Urinary bladder (tissue), 4 donors: ENCODE data around the gene ACTL7A. TPM values are rescaled to one million over a fixed set of nuclear protein-coding genes. Genes with fewer than 3 reads are reported as not detected.
"Not testable (repeated sequence)": the region's sequence is repeated elsewhere in the genome, so short reads cannot be mapped to it uniquely, and the experiment has no call there.

Experiments
- DNase-seq: peaks from one replicate; pipeline ENCODE4 v3.0.0-alpha.2; 2015; ENCODE audit errors: extremely low spot score
- H3K27ac ChIP-seq: one replicate; pipeline ENCODE4 v1.5.1; 2013; ENCODE audit warnings: low read depth, mild to moderate bottlenecking, moderate library complexity
- H3K36me3 ChIP-seq: one replicate; pipeline ENCODE4 v1.6.1; 2013; ENCODE audit warnings: mild to moderate bottlenecking, moderate library complexity; ENCODE audit not compliant: insufficient read depth
- H3K4me1 ChIP-seq: one replicate; pipeline ENCODE4 v1.6.1; 2013; ENCODE audit warnings: mild to moderate bottlenecking, moderate library complexity; ENCODE audit not compliant: insufficient read depth
- H3K4me3 ChIP-seq: one replicate; pipeline ENCODE4 v1.5.1; 2013; ENCODE audit warnings: low read depth, low read length
- WGBS: extraction: QIAGEN DNeasy Blood & Tissue Kit; methylation state at CpG from one replicate; pipeline ENCODE4 v1.1.7; 2013; 5-methylcytosine and 5-hydroxymethylcytosine counted together
- polyA plus RNA-seq: library from polyadenylated mRNA; stranded (reverse); fragments of 200-250 nt; gene quantifications from one replicate; pipeline ENCODE4 v1.2.3, GENCODE V29; 2013
- total RNA-seq: library from RNA; depleted of rRNA; stranded (reverse); fragments of >200 nt; gene quantifications from one replicate; pipeline ENCODE4 v1.2.3, GENCODE V29; 2014
- donor health status: healthy with polysubstance abuse.
- donor health status: healthy.

Gene ACTL7A
- total and polyA plus RNA-seq, 2 donors, result not detected

GRCh38 chr9:108874058-108874788 lies 12.2 kb downstream of the ACTL7A start:
- H3K36me3 ChIP-seq, result peaks cover 10% of the 10 kb centered on the region
- no peaks in the 10 kb centered on the region for H3K4me1 ChIP-seq
- no peak overlapping the region for H3K4me3 ChIP-seq
- H3K27ac ChIP-seq, result no peak overlapping the region
- DNase-seq, result no peak
- 98% methylated on average over 4 of the region's 4 CpGs for WGBS

DNA sequence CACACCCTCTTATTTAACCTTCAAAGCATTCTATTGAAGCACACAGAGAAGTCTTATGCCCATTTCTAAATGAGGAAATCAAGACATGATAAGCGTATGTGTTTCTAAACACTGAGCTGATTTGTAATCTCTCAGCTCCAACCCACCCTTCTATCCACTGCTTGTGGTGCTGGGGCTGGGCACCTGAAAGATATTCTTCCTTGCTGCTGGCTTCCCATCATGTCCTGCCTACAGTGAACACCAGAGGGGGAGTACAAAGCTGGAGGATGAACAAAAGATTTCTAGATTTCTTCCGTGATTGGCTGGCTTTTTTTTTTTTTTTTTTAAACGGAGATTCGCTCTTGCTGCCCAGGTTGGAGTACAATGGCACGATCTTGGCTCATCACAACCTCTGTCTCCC lies 14.4 kb downstream of the ACTL7A start:
- peaks cover 10% of the 10 kb centered on the region for H3K36me3 ChIP-seq
- no peaks in the 10 kb centered on the region for H3K4me1 ChIP-seq
- H3K4me3 ChIP-seq, result no peak overlapping the region
- whole genome bisulfite sequencing, result 92% methylated on average over 5 of the region's 5 CpGs
- DNase-seq, result no peak
- no peak overlapping the region for H3K27ac ChIP-seq

DNA sequence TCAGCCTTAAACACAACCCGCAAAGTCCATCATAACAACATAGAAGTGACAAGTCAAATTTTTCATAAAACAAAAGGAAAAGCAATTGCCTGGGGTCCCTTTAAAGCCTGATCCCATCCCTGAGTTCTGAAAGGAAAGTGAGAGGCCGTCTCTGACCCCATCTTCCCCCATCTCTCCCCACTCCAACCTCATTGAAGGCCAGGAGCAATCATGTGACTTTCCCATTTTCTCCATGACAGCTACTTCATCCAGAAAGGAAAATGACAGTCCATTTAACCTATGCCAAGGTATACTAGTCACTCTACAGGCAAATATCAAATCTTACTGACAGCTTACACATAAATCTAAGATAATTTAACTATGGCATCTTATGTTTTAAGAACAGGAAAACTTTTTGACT lies 15.5 kb downstream of the ACTL7A start:
- no peak overlapping the region for H3K27ac ChIP-seq
- no peak overlapping the region for H3K4me3 ChIP-seq
- no peaks in the 10 kb centered on the region for H3K4me1 ChIP-seq
- DNase-seq, result no peak
- peaks cover 10% of the 10 kb centered on the region for H3K36me3 ChIP-seq
- WGBS, result 92% methylated on average over 2 of the region's 2 CpGs

DNA sequence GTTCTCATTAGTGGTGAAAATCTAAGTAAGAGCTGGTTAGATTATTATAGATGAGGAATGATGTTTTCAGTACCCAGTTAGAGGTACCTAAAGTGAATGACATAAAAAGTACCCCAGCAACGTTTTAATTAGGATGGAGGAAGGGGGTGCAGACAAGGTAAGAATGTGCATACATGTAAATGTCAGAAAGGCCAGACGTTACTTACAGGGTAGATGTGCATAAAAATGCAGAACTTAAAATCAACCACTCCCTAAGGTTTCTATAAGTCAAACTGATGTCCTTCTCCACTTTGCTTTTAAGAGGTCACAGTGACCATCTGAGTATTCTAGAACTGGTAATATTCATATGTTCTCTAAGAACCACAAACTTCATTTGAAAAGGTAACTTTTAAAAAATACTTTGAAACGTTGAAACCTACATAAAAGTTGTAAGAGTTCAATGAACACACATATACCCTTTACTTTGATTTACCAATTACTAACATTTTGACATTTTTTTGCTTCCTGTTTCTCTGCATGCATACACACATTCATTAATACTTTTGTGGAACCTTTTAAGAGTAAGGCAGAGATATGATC lies 18.8 kb downstream of the ACTL7A start:
- Histone ChIP-seq H3K4me3 (no peak overlapping the region), H3K36me3 (peaks cover 6% of the 10 kb centered on the region), H3K4me1 (no peaks in the 10 kb centered on the region), H3K27ac (no peak overlapping the region)
- WGBS, result 83% methylated on average over 3 of the region's 3 CpGs
- DNase-seq, result no peak

DNA sequence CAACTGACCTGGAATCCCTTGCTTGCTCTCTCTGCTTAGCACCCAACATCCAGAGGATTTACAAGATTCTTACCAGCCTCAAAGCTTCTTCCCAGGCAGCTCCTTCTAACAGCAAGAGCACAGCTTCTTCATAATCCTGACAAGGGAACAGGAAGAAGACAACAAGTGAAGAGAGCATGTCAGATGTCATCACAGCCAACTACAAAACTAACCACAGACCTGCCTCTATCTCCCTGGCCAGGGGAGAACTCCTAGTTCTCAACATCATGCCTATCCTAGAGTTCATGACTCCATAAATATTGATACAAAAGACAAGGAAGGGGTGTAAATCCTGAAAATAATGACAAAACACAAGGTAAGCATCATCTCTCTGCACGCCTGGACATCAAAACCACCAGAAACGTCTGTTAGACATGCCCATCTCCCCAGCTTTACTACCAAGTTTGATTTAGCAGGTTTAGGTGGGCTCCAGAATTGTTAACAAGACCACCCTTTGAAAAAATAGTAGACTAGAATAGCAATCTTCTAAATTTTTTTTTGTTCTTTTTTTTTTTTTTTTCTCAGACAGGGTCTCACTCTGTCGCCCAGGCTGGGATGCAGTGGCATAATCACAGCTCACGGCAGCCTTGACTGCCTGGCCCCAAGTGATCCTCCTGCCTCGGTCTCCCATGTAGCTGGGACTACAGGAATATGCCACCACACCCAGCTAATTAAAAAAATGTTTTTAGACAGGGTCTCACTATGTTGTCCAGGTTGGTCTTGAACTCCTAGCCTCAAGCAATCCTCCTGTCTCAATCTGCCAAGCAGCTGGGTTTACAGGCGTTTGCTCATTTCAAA lies 20.2 kb downstream of the ACTL7A start:
- WGBS, result 96% methylated on average over 6 of the region's 6 CpGs
- no peak overlapping the region for H3K27ac ChIP-seq

GRCh38 chr9:108883085-108883484 lies 21.0 kb downstream of the ACTL7A start:
- no peak for DNase-seq
- 98% methylated on average over 3 of the region's 3 CpGs for WGBS
- Histone ChIP-seq H3K36me3 (no peaks in the 10 kb centered on the region), H3K4me3 (no peak overlapping the region), H3K27ac (no peak overlapping the region), H3K4me1 (no peaks in the 10 kb centered on the region)

More for the DNA sequence above, 20.2 kb downstream of the ACTL7A start:
- no peak for DNase-seq
- no peaks in the 10 kb centered on the region for H3K4me1 ChIP-seq
- H3K36me3 ChIP-seq, result no peaks in the 10 kb centered on the region
- no peak overlapping the region for H3K4me3 ChIP-seq

DNA sequence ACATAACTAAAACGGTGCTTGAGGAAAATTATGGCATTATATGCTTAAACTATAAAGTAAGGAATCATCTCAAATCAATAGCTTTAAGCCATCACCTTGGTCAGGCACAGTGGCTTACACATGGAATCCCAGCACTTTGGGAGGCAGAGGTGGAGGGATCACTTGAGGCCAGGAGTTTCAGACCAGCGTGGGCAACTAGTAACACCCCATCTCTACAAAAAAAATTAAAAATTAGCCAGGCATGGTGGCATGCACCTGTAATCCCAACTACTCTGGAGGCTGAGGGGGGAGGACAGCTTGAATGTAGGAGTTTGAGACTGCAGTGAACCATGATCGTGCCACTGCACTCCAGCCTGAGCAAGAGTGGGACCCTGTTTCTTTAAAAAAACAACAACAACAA lies 22.6 kb downstream of the ACTL7A start:
- Histone ChIP-seq H3K4me1 (no peaks in the 10 kb centered on the region), H3K27ac (no peak overlapping the region), H3K36me3 (peaks cover 1% of the 10 kb centered on the region), H3K4me3 (no peak overlapping the region)
- WGBS, result 93% methylated on average over 3 of the region's 3 CpGs
- no peak for DNase-seq

DNA sequence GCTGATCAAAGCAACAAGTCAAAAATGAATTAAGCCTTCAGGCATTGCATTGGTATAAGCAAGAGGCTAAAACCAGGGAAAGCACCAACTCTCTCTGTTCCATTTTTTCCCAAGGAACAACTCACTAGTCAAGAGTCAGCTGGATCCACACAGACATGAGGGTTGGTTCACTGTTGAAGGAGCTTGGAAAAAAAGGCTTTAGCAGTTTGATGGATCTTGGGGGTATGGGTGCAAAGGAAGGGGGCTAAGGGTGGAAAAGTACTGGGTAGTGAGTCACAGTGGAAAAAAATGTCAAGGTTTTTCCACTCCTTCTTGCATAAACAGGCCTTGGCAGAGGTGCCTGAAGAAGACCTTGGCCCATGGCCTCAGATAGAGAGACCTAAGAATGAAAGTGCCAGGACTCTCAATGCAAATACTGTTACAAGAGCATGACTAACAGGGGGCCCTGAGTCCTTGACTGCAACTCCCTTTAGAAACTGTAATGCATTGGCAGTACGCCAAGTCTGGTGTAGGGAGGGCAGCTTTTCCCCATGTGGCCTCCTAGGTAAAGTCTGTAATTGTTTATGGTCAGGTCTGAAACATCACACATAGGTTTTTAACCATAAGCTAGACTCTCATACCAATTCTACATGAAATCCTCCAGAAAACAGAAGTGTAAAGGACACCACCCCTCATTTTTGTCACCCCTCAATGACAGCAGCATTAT lies 23.7 kb downstream of the ACTL7A start:
- peaks cover 1% of the 10 kb centered on the region for H3K36me3 ChIP-seq
- DNase-seq, result peak; percentile 72
- H3K4me1 ChIP-seq, result no peaks in the 10 kb centered on the region
- no peak overlapping the region for H3K27ac ChIP-seq
- no peak overlapping the region for H3K4me3 ChIP-seq
- WGBS, result 85% methylated on average over 1 of the region's 1 CpG

- not testable (repeated sequence) for H3K27ac ChIP-seq, DNase-seq, H3K4me3 ChIP-seq, H3K36me3 ChIP-seq, H3K4me1 ChIP-seq
- WGBS, result 87% methylated on average over 3 of the region's 3 CpGs
These were observed 24.7 kb downstream of the ACTL7A start for GRCh38 chr9:108886594-108887271.

- no peak for DNase-seq
- Histone ChIP-seq H3K4me1 (no peaks in the 10 kb centered on the region), H3K36me3 (peaks cover 3% of the 10 kb centered on the region), H3K4me3 (no peak overlapping the region), H3K27ac (no peak overlapping the region)
- 83% methylated on average over 4 of the region's 4 CpGs for WGBS
These were observed 27.6 kb downstream of the ACTL7A start for GRCh38 chr9:108889649-108890067.

DNA sequence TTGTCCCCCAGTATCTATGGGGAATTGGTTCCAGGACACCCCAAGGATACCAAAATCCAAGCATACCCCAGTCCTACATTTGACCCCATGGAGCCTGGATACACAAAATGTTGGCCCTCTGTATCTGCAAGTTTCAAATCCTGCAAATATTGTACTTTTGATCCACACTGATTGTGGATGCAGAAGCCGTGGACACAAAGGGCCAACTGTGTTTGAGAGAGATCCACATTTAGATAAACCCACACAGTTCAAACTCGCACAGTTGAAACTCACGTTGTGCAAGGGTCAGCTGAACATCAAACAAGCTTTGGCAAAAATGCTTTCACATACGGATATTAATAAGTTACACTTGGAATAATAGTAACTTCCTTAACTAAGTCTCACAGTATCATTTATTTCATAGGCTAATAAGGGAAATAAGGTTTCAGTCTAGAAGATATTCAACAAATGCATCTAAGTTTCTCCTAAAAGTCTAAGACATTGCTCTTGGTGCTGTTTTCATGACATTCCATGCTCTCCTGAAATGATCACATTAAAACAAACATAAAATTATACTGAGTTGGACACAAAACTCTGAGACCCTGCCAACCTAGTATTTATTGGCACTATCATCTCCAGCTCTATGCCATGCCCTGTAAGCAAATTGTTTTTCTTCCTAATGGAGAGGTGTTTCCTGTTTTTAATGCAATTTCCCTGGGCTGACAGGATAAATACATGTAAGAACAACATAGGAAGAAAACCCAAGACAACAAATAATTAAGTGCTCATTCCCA lies 32.3 kb downstream of the ACTL7A start:
- WGBS, result 85% methylated on average over 4 of the region's 4 CpGs
- H3K4me1 ChIP-seq, result no peaks in the 10 kb centered on the region
- DNase-seq, result no peak
- no peak overlapping the region for H3K4me3 ChIP-seq
- peaks cover 12% of the 10 kb centered on the region for H3K36me3 ChIP-seq
- no peak overlapping the region for H3K27ac ChIP-seq

- 93% methylated on average over 2 of the region's 2 CpGs for WGBS
- no peak for DNase-seq
- Histone ChIP-seq H3K4me3 (no peak overlapping the region), H3K36me3 (peaks cover 12% of the 10 kb centered on the region), H3K4me1 (no peaks in the 10 kb centered on the region), H3K27ac (no peak overlapping the region)
These were observed 35.4 kb downstream of the ACTL7A start for GRCh38 chr9:108897324-108898096.
